Fibroblast of mammary gland (primary cell): ENCODE results near the gene AMDHD2.

Experiments used
- DNase-seq: peaks from one replicate; pipeline ENCODE4 v3.0.0-alpha.2; 2010; ENCODE audit warnings: low read depth
- H3K4me3 ChIP-seq: 2 replicates; pipeline ENCODE4 v1.5.1; 2011; ENCODE audit warnings: low read depth, mild to moderate bottlenecking, low read length, moderate library complexity; ENCODE audit not compliant: control insufficient read depth
- TF ChIP-seq, protein P1 (sequence below): conservative IDR thresholded peaks from 2 replicates; pipeline ENCODE4 v1.5.1; 2011; ENCODE audit warnings: low read depth, low read length, inconsistent platforms; ENCODE audit not compliant: control insufficient read depth, insufficient read depth

Gene AMDHD2

DNA sequence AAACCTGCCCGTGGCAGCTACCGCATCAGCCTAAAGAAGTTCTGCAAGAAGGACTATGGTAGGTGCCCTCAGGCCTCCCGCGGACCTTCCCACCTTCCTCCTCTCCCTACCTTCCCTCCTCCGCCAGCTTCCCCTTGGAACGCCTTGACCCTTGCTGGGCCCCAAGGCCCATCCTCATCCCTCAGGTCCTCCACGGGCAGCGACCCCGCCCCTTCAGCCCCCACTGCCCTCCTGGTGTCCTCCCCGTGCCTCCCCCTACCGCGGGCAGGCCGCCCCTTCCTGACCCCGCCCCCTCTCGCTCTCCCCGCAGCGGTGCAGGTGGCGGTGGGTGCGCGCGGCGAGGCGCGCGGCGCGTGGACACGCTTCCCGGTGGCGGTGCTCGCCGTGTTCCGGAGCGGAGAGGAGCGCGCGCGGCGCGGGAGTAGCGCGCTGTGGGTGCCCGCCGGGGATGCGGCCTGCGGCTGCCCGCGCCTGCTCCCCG is 46.7 kb upstream of the AMDHD2 start:
- DNase-seq: no peak
- H3K4me3 ChIP-seq: no peak overlapping the region
- TF ChIP-seq, protein P1, sequence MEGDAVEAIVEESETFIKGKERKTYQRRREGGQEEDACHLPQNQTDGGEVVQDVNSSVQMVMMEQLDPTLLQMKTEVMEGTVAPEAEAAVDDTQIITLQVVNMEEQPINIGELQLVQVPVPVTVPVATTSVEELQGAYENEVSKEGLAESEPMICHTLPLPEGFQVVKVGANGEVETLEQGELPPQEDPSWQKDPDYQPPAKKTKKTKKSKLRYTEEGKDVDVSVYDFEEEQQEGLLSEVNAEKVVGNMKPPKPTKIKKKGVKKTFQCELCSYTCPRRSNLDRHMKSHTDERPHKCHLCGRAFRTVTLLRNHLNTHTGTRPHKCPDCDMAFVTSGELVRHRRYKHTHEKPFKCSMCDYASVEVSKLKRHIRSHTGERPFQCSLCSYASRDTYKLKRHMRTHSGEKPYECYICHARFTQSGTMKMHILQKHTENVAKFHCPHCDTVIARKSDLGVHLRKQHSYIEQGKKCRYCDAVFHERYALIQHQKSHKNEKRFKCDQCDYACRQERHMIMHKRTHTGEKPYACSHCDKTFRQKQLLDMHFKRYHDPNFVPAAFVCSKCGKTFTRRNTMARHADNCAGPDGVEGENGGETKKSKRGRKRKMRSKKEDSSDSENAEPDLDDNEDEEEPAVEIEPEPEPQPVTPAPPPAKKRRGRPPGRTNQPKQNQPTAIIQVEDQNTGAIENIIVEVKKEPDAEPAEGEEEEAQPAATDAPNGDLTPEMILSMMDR: no peak

DNA sequence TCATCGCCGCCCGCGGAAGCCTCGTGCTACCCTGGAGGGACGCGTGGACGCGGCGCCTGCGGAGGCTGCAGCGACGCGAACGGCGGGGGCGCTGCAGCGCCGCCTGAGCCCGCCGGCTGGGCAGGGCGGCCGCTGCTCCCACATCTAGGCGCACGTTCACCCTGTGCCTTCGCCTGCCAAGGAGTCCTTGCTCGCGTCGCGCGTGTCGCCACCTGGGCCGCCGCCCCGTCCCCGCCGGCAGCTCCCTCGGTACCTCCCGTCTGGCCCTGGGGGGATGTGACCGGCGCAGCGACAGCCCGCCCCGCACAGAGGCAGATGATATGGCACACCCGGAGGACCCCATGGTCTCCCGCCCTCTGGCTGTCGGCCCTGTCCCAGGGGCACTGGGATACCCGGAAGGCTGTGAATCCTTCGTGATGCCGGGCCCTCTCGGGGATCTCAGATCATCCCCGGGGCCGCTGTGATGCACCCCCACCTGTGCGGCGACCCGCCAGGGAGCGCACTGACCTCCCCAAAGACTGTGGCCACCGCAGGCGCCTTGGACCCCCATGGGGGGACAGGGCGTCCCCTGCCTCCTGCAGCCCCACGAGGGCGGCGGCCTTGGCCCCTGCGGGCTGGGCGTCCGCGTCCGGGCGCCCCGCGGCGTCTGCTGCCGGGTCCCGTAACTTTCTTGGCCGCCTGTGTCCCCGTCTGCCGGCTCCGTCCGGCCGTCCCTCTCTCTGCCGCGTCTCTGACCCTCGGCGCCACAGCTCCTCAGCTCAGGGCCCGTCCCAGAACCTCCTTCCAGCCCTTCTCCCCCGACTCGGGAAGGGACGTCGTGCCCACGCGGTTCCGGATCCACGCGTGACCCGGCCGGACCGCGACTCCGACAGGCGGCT is 45.9 kb upstream of the AMDHD2 start:
- DNase-seq: no peak
- TF ChIP-seq, protein P1: no peak
- H3K4me3 ChIP-seq: peak overlapping the region; percentile 61

DNA sequence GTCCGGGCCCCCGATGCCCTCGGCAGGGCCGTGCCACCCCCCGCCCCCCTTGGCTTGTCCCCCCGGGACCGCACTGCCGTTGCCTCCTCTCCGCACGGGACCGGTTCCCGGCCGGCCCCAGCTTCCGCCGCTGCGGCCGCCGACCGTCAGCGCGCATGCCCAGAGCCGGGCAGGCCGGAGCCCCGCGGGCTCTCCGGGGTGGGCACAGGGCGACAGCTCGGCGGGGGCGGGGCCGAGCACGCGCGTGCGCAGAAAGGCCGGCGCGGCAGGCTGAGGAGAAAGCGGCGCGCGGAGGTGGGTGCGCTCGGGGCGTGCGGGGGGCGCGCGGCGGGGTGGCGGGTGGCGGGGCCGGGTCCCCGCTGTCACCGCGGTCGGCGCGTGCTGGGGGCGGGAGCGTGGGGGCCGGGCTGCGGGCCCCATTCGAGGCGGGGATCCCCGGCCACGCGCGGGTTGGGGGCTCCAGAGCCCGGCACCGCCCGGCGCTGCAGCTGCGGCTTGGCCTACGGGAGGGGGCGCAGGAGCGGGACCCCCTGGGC is 45.2 kb upstream of the AMDHD2 start, which contains the start of gene TBC1D24:
Gene TBC1D24, plus strand, starts transcription at position 251 of the 536 bp plus-strand sequence. CDS start 21,022 bp downstream, outside the sequence.
- H3K4me3 ChIP-seq: peak within 1 kb of the TSS; percentile 61
- TF ChIP-seq, protein P1: no peak
- peak; percentile 65 for DNase-seq

DNA sequence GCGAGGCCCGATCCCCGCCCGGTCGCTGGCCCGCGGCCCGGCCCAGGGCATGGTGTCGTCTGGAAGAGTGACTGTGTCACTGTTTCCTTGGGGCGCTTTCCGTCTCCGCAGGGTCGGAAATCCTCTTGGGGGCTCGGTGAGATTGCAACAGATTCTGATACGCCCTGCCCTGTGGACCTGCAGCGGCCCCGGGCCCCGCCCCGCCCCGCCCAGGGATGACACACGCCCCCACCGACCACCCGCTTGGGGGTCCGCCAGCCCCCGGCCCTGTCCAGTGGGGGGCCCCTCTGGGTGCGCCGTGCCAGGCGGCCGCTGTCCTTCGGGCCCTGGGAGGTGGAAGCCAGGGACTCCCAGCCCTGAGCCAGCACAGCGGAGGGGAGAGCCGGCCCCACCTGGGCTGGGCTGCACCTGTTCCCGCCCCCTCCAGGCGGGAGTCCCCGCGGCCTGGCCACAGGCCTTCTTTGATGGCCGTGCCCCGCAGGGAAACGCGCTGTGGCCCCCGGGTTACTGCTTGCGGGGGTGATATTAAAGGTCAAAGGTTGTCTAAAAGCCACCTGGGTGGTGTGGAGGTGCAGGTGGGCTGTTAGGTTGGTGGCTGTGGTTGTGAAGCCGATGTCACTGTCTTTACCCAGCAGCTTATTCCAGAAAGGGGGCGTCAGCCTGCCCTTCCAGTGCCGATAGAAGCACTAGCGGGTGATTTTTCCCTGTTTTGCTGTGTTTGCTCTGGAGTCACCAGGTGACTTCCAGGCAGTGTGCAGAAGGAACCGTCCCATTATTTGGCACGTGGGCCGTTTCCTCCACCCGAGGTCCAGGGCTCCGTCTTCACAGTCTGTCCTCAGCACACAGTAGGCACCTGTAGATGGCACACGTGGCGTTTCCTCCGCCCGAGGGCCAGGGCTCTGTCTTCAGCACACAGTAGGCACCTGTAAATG is 44.5 kb upstream of the AMDHD2 start:
- TF ChIP-seq, protein P1: no peak
- H3K4me3 ChIP-seq: peak overlapping the region; percentile 46
- no peak for DNase-seq

DNA sequence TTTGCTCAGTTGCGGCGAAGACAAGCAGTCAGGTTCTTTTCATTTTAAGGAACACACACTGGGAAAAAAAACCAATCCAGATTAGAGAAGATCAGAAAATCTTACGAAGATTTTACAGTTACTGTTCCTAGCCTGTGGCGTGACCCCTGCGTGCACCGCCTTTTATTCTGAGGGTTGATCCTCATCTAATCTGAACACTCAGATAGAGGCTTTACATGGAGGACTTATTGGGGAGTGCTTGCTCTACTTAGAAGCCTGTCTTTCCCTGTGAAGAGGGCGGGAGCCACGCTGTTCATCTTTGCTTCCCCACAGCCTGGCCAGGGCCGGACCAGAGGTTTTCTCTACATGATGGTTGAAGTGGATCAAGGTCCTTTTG is 43.8 kb upstream of the AMDHD2 start:
- TF ChIP-seq, protein P1: no peak
- H3K4me3 ChIP-seq: no peak overlapping the region
- no peak for DNase-seq

DNA sequence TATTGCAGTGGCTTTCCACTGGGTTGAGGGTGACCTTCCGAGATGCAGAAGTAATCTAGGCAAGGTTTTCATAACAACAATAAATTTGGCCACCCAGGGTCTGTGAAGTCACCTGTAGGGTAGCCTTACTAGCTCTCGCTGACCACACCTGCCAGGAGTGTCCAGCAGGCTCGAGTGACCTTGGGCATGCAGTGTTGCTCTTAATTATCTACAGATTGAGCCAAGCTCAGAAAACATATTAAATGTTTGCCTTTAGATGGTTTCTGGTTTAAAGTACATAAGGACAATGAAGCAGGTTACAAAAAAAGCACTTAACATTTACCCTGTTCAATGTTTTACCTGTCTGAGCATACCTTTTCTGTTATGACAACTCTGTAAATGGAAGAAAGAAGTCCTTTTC is 43.4 kb upstream of the AMDHD2 start:
- no peak for DNase-seq
- TF ChIP-seq, protein P1: no peak
- H3K4me3 ChIP-seq: no peak overlapping the region
